Measurements from ENCODE around the gene HMG20B.

Gene HMG20B

DNA sequence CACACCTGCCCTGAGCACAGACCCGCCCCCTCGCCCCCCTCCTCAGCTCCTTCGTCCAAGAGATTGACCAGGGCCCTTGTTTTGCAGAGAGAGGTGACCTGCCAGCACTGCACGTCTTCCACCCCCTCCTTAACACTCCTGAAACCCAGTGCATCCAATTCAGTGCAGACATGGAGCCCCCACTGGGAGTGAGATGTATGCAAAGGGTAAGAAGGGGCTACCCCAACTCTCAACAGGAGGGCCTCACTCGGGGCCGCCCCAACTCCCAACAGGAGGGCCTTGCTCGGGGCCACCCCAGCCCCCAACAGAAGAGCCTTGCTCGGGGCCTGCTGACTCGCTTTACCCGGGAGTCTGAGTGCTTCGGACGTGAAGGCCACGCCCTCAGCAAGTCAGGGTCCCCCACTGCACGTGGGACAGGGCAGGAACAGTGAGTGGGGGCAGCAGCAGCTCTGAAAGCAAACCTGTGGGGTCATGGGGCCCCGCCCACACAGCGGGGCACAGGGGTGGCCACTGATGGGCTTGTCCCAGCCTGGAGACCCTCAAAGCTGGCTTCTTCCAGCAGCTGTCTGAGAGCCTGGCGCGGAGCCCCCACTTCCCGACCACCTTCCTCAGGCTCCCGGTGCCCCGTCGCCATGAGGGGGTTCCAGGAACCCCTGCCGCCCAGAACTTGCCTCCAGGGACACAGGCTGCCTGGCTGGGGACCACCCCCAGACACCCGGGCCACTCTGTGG, 48.2 kb downstream of the HMG20B start:
- Mint-ChIP-seq H3K9me3 (no peaks in the 10 kb centered on the region), H3K4me3 (no peak overlapping the region), H3K4me1 (ENCODE audit: low read depth) (peaks cover 22% of the 10 kb centered on the region), H3K27me3 (no peaks in the 10 kb centered on the region), H3K27ac (no peak overlapping the region), H3K36me3 (ENCODE audit: low read depth) (peaks cover 8% of the 10 kb centered on the region)

- Mint-ChIP-seq H3K27ac (no peak overlapping the region), H3K4me3 (no peak overlapping the region), H3K36me3 (ENCODE audit: low read depth) (peaks cover 8% of the 10 kb centered on the region), H3K4me1 (ENCODE audit: low read depth) (peaks cover 29% of the 10 kb centered on the region), H3K27me3 (no peaks in the 10 kb centered on the region), H3K9me3 (no peaks in the 10 kb centered on the region)
These were observed 48.9 kb downstream of the HMG20B start for GRCh38 chr19:3621689-3622088.

DNA sequence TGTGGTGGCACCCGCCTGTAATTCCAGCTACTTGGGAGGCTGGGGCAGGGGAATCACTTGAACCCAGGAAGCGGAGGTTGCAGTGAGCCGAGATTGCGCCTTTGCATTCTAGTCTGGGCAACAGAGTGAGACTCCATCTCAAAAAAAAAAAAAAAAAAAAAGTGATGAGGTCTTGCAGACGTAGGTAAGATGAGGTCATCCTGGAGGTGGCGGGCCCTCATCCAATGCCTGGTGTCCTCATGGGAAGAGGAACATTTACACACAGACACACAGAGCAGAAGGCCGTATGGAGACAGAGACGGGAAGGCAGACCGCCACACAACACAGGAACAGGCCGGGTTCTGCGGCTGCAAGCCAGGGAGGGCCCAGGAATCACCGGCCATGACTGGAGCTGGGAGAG, 49.5 kb downstream of the HMG20B start:
- peaks cover 8% of the 10 kb centered on the region for H3K36me3 Mint-ChIP-seq (ENCODE audit: low read depth)
- H3K27ac Mint-ChIP-seq = no peak overlapping the region
- peaks cover 31% of the 10 kb centered on the region for H3K4me1 Mint-ChIP-seq (ENCODE audit: low read depth)
- H3K9me3 Mint-ChIP-seq = no peaks in the 10 kb centered on the region
- no peaks in the 10 kb centered on the region for H3K27me3 Mint-ChIP-seq
- no peak overlapping the region for H3K4me3 Mint-ChIP-seq

DNA sequence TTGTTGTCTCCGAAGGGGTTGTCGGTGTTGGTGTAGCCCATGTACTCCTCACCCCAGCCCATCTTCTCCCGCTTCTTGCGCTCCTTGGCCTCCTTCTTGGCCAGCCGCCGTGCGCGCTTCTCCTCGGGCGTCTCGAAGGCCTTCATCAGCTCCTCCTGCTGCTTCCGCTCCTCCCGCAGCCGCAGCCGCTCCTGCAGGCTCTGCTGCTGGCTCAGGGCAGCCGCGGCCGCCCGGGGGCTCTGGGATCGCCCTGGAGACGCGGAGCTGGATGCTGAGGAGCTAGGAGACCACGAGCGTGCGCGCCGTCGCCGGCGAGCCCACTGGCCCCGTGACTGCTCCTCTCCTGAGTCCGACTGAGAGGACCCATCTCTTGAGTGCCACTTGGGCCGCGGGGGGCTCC, 51.0 kb downstream of the HMG20B start:
- no peaks in the 10 kb centered on the region for H3K27me3 Mint-ChIP-seq
- H3K4me3 Mint-ChIP-seq = no peak overlapping the region
- H3K4me1 Mint-ChIP-seq (ENCODE audit: low read depth) = peaks cover 35% of the 10 kb centered on the region
- H3K9me3 Mint-ChIP-seq = no peaks in the 10 kb centered on the region
- no peak overlapping the region for H3K27ac Mint-ChIP-seq
- H3K36me3 Mint-ChIP-seq (ENCODE audit: low read depth) = peaks cover 8% of the 10 kb centered on the region

GRCh38 chr19:3625996-3626472, 53.3 kb downstream of the HMG20B start:
- peak overlapping the region; percentile 97 for H3K4me3 Mint-ChIP-seq
- no peaks in the 10 kb centered on the region for H3K9me3 Mint-ChIP-seq
- peaks cover 17% of the 10 kb centered on the region for H3K36me3 Mint-ChIP-seq (ENCODE audit: low read depth)
- no peaks in the 10 kb centered on the region for H3K27me3 Mint-ChIP-seq
- H3K4me1 Mint-ChIP-seq (ENCODE audit: low read depth) = peaks cover 35% of the 10 kb centered on the region
- peak overlapping the region; percentile 98 for H3K27ac Mint-ChIP-seq

DNA sequence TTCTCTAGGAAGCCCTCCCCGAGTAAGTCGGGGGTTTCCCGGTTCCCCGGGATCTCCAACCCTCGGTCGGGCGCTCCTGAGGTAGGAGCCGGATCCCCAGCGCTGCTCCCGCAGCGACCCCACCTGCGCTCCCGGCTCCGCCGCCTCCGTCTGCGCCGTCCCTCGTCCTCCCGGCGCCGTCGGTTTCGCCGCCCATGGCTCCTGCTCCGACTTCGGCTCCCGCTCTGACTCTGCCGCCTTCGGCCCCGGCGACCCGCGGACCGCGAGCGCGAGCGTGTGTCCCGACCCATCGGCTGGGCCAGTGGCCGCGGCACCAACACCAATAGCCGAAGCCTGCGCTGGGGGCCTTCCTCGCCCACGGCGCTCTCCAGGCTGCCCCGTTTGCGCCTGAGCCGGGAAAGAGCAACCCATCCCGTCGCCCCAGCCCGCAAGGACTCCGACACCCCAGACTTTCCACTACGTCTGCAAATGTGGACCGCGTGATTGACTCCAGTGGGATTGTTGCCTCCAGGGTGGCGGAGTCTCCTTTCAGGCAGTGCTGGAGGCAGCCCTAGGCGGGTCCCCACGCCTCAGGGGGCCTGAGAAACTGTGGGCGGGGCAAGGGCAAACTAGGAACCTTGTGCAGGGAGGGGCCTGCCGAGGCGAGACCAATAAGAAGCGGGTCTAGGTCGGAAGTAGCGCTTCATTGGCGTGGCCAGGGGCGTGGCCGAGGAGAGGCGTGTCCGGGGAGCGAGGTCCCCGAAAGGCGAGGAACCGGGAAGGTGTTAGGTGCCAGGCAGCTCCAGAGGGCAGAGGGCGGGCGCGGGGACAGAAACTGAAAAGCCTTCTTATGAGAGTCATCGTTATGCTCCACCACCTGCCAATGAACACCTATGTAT, 54.0 kb downstream of the HMG20B start, which contains the start of gene CACTIN:
Gene CACTIN, minus strand, starts transcription at position 318 of the 878 bp plus-strand sequence. Its CDS starts 28 bp downstream, at position 290.
- peak within 1 kb of the TSS; percentile 98 for H3K27ac Mint-ChIP-seq
- no peaks in the 10 kb centered on the region for H3K27me3 Mint-ChIP-seq
- peak within 1 kb of the TSS; percentile 97 for H3K4me3 Mint-ChIP-seq
- peaks cover 35% of the 10 kb centered on the region for H3K4me1 Mint-ChIP-seq (ENCODE audit: low read depth)
- no peaks in the 10 kb centered on the region for H3K9me3 Mint-ChIP-seq
- H3K36me3 Mint-ChIP-seq (ENCODE audit: low read depth) = peaks cover 17% of the 10 kb centered on the region

- no peaks in the 10 kb centered on the region for H3K9me3 Mint-ChIP-seq
- peak overlapping the region; percentile 97 for H3K4me3 Mint-ChIP-seq
- peaks cover 14% of the 10 kb centered on the region for H3K36me3 Mint-ChIP-seq (ENCODE audit: low read depth)
- H3K27ac Mint-ChIP-seq = peak overlapping the region; percentile 98
- no peaks in the 10 kb centered on the region for H3K27me3 Mint-ChIP-seq
- peaks cover 35% of the 10 kb centered on the region for H3K4me1 Mint-ChIP-seq (ENCODE audit: low read depth)
These were observed 54.6 kb downstream of the HMG20B start for GRCh38 chr19:3627351-3627723.
